ENCODE data around the gene VWA8. TPM values are rescaled to one million over a fixed set of nuclear protein-coding genes. Genes with fewer than 3 reads are reported as not detected.

The VWA8 gene
- total RNA-seq, 1 experiment from 2014 or later: 11.1 TPM

GRCh38 chr13:41568972-41569351 is 391.9 kb downstream of the VWA8 start:
- H3K36me3 ChIP-seq (replicated peaks; ENCODE audit: control insufficient read depth, insufficient read depth, low read length): no peaks in the 10 kb centered on the region
- no peaks in the 10 kb centered on the region for H3K27me3 ChIP-seq (ENCODE audit: control insufficient read depth, insufficient read depth, low read length)
- no peak for DNase-seq
- H3K4me3 ChIP-seq (ENCODE audit: insufficient read depth, low read depth, low read length): no peak overlapping the region

DNA sequence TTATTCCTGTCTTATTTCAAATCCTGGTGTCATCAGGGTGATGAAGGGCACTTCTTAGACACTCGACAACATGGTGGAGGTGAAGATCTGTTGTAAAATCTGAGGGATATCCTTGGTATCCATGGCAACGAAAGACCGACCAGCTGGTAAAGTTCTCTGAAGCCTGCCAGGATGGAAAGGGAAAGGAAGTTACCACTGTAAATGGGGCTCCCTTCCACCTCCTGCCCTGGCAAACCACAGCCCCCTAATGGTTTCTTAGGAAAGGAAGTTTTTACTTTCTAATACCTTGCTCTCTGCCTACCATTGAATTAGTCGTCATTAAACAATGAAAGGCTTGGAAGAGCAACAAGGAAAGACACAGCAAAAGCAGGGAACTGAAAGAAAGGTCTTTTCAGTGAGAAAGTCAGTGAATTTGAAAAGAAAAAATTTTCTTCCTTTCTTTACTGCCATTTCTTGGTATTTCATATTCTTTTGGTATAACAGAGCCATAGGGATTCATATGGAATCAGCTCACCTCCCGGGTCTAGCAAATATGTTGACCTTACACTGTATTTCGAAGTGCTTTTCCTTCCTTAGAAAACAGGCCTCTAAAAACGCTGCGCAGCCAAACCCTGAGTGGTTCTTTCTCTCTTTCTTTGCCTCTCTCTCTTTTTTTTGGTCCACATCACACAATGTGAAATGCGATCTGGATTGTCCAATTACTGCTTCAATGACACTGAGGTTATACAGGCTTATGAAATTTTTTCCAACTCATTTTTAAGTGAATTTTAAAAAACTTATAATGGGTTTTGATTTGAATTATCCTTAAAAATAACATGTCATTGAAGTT is 392.6 kb downstream of the VWA8 start:
- peak; percentile 70 for DNase-seq
- no peak overlapping the region for H3K4me3 ChIP-seq (ENCODE audit: insufficient read depth, low read depth, low read length)
- no peaks in the 10 kb centered on the region for H3K36me3 ChIP-seq (replicated peaks; ENCODE audit: control insufficient read depth, insufficient read depth, low read length)
- H3K27me3 ChIP-seq (ENCODE audit: control insufficient read depth, insufficient read depth, low read length): no peaks in the 10 kb centered on the region

- H3K27me3 ChIP-seq (ENCODE audit: control insufficient read depth, insufficient read depth, low read length): no peaks in the 10 kb centered on the region
- H3K36me3 ChIP-seq (replicated peaks; ENCODE audit: control insufficient read depth, insufficient read depth, low read length): no peaks in the 10 kb centered on the region
- no peak for DNase-seq
- no peak overlapping the region for H3K4me3 ChIP-seq (ENCODE audit: insufficient read depth, low read depth, low read length)
Observed at GRCh38 chr13:41567363-41567762, 393.5 kb downstream of the VWA8 start.

DNA sequence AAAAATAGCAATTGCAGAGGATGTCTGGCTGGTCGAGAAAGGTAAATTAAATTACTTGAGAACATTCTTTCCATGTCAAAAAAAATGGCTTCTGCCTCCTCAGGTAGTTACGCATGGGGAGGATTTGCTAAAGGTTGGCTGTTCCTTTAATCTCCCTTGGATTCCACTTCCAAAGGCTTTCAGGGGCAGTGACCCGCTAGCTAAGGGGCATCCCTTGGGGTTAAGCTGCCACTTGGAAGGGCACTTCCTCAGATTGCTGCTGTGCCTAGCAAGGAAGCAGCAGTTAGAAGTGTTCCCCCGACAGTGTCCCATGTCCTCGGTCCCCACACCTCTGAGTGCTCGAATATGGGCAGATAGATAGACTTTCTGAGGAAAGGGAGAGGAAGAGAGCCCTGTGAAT is 395.1 kb downstream of the VWA8 start:
- Histone ChIP-seq H3K4me3 (ENCODE audit: insufficient read depth, low read depth, low read length) (no peak overlapping the region), H3K36me3 (replicated peaks; ENCODE audit: control insufficient read depth, insufficient read depth, low read length) (no peaks in the 10 kb centered on the region), H3K27me3 (ENCODE audit: control insufficient read depth, insufficient read depth, low read length) (no peaks in the 10 kb centered on the region)
- DNase-seq: no peak

DNA sequence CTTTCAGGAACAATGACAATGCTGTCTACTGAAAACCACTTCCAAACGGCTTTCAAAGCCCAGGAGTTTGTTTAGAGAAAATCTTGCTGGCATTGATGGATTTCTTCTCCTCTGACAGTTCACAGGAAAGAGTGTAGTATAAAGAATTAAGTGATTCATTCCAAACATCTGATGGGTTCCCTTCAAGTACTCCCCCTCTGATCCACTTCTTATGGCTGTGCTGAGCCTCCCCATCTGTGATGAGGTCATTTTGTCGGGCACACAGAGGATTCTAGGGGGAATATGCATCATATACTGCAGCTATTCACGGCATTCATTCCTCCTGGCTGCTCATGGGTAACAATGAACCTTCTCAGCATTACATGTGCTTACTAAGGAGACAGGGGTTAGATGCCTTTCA is 395.7 kb downstream of the VWA8 start:
- Histone ChIP-seq H3K36me3 (replicated peaks; ENCODE audit: control insufficient read depth, insufficient read depth, low read length) (no peaks in the 10 kb centered on the region), H3K4me3 (ENCODE audit: insufficient read depth, low read depth, low read length) (no peak overlapping the region), H3K27me3 (ENCODE audit: control insufficient read depth, insufficient read depth, low read length) (no peaks in the 10 kb centered on the region)
- no peak for DNase-seq

DNA sequence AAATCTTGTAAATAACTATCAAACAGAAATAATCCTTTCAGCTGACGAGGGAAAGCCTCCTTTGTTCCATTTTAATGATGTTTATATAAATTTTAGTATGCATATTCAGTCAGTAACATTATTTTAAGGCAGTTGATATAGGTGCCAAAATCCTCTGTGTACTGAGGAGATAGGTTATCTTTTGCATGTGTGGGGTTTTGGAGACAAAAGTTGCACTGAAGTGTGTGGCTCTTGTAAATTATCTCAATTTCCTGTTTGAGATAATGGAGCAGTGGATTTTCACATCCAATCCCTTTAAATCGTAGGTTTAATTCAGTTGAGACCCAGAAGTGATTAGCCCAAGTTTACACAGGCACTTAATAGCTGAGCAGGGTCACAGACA is 396.9 kb downstream of the VWA8 start:
- Histone ChIP-seq H3K36me3 (replicated peaks; ENCODE audit: control insufficient read depth, insufficient read depth, low read length) (no peaks in the 10 kb centered on the region), H3K27me3 (ENCODE audit: control insufficient read depth, insufficient read depth, low read length) (no peaks in the 10 kb centered on the region), H3K4me3 (ENCODE audit: insufficient read depth, low read depth, low read length) (no peak overlapping the region)
- no peak for DNase-seq

DNA sequence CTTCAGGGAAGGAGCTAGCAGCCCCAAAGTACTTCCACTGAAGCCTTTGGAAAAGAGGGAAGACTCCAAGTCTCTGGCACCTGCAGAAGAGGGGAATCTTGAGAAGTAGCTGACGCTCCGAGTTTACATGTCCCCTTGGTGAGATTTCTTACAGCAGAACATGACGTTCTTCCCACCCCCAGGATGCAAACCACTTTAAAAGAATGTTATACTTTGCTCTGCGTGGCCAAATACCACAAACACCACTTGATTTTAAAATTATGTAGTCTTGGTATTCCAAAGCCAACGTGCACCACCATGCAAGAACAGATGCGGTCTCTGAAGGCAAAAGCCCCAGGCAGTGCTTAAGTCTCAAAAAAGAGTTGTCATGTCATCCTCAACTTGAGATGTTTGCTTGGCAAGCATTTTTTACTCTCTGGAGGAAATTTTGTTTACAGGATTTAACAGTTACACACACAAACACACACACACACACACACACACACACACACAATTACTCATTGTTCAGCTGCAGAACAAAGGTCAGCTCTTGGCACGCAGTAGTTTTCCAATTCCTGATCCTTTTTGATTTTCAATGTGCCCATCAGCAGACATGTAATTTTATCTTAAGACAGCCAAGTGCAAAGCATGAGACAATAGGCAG is 397.4 kb downstream of the VWA8 start:
- no peaks in the 10 kb centered on the region for H3K36me3 ChIP-seq (replicated peaks; ENCODE audit: control insufficient read depth, insufficient read depth, low read length)
- H3K4me3 ChIP-seq (ENCODE audit: insufficient read depth, low read depth, low read length): no peak overlapping the region
- H3K27me3 ChIP-seq (ENCODE audit: control insufficient read depth, insufficient read depth, low read length): no peaks in the 10 kb centered on the region
- DNase-seq: no peak

- Histone ChIP-seq H3K36me3 (replicated peaks; ENCODE audit: control insufficient read depth, insufficient read depth, low read length) (no peaks in the 10 kb centered on the region), H3K27me3 (ENCODE audit: control insufficient read depth, insufficient read depth, low read length) (no peaks in the 10 kb centered on the region), H3K4me3 (ENCODE audit: insufficient read depth, low read depth, low read length) (no peak overlapping the region)
- DNase-seq: no peak
Observed at GRCh38 chr13:41562541-41563178, 398.2 kb downstream of the VWA8 start.

GRCh38 chr13:41562083-41562482 is 398.8 kb downstream of the VWA8 start:
- Histone ChIP-seq H3K36me3 (replicated peaks; ENCODE audit: control insufficient read depth, insufficient read depth, low read length) (no peaks in the 10 kb centered on the region), H3K4me3 (ENCODE audit: insufficient read depth, low read depth, low read length) (no peak overlapping the region), H3K27me3 (ENCODE audit: control insufficient read depth, insufficient read depth, low read length) (no peaks in the 10 kb centered on the region)
- DNase-seq: no peak

DNA sequence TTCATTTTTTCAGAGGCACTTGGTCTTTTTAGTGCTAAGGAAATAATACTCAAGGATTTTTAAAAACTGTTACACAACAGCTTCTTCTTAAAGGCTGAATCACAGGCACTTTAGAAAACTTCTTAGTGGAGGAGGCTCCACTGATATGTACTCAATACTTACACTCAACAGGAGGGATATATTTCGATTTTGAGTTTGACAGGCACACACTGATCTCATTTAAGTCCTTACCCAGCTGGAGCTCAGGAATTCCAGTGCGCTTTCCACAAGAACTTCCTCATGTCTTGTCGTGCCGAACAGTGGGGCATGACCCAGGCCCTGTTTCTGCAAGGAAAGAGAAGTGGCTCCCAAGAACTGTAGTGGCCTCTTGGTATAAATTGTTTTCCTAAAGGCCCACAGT is 399.7 kb downstream of the VWA8 start:
- no peak overlapping the region for H3K4me3 ChIP-seq (ENCODE audit: insufficient read depth, low read depth, low read length)
- no peaks in the 10 kb centered on the region for H3K36me3 ChIP-seq (replicated peaks; ENCODE audit: control insufficient read depth, insufficient read depth, low read length)
- DNase-seq: no peak
- no peaks in the 10 kb centered on the region for H3K27me3 ChIP-seq (ENCODE audit: control insufficient read depth, insufficient read depth, low read length)

DNA sequence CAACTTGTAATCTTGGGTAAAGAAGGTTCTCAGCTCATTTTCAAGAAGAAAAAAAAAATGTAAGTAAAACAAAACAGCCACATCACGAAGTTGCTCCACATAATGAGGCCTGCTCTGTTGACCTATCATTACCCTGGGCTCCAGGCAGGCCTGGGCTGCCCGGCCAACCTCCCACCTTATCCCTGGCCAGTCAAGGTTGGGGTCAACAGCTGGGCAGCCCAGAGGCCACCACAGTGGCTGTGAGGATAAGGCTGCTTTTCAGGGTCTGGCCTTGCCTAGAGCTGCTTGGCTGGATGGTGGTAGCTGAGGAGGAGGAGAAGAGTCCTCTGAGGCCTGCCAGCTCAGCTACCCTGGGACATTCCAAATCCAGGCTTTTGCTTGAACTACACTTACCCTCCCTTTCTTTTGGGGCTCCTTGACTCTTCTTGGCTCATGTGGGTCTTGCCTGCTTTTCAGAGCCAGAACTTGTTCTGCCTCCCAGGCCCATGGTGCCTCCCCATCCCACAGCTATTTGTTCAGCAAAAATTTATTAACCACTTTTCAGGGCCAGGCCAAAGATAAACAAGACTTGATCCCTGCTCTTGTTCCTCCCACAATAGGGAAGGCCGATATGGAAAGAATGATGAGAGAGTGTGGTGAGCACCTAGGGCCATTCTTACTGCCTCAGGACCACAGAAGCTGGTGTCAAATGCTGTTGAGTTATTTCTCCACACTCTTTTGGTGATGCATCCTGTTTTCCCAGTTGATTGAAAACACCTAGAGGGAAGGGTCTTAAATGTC is 401.9 kb downstream of the VWA8 start:
- H3K27me3 ChIP-seq (ENCODE audit: control insufficient read depth, insufficient read depth, low read length): no peaks in the 10 kb centered on the region
- H3K36me3 ChIP-seq (replicated peaks; ENCODE audit: control insufficient read depth, insufficient read depth, low read length): no peaks in the 10 kb centered on the region
- no peak overlapping the region for H3K4me3 ChIP-seq (ENCODE audit: insufficient read depth, low read depth, low read length)
- DNase-seq: no peak

DNA sequence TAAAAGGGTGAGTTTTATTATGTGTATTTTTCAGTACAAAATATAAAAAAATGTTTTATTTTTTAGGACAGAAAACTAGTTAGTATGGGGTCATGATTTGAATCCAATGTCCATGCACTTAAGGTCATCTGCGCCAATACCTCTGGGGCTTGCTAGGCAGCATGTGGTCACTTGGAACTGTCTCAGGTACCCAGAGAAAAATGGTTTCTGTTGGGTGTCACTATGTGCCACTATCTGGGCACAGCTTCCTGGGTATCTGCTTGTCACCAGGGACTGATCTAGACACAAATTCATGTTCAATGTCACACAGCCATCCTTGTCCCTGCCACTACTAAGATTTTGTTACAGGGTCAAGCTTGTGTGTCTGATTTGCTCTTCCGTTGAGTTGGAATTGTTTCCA is 403.2 kb downstream of the VWA8 start:
- H3K36me3 ChIP-seq (replicated peaks; ENCODE audit: control insufficient read depth, insufficient read depth, low read length): no peaks in the 10 kb centered on the region
- no peaks in the 10 kb centered on the region for H3K27me3 ChIP-seq (ENCODE audit: control insufficient read depth, insufficient read depth, low read length)
- H3K4me3 ChIP-seq (ENCODE audit: insufficient read depth, low read depth, low read length): no peak overlapping the region
- DNase-seq: no peak

DNA sequence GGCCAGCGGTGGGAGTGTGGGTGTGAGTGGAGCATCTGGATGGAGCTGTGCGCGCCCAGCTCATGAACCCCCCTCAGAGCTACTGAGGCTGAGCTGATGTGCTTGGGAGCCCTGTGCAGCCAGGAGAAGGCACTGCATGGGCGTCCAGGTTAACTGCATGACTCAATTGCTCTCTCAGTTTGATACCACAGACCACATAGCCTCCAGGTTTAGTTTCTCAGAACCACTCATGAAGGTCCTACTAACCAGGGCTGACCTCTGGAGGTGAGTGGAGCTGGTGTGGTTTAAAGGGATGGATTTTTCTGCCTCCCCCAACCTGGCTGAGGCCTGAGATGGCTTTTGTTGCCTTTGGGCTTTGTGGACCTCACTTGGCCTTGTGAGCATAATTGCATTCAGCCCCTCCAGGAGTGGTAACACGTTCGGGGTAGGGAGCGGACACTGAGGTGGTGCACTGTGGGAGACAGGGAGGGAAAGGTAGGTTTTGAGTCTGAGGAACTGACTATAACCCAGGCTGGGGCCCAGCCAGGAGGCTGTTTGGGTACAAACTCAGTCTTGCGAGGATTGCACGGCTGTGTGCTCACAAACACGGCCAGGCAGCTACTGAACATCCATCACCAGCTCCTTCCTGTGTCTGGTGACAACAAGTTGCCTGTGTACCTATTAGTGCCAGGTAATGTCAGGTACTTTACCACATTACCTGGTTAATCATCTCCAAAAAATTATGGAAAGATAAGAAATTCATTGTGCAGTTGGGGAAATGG is 406.1 kb downstream of the VWA8 start:
- DNase-seq: no peak
- Histone ChIP-seq H3K36me3 (replicated peaks; ENCODE audit: control insufficient read depth, insufficient read depth, low read length) (no peaks in the 10 kb centered on the region), H3K4me3 (ENCODE audit: insufficient read depth, low read depth, low read length) (no peak overlapping the region), H3K27me3 (ENCODE audit: control insufficient read depth, insufficient read depth, low read length) (no peaks in the 10 kb centered on the region)

DNA sequence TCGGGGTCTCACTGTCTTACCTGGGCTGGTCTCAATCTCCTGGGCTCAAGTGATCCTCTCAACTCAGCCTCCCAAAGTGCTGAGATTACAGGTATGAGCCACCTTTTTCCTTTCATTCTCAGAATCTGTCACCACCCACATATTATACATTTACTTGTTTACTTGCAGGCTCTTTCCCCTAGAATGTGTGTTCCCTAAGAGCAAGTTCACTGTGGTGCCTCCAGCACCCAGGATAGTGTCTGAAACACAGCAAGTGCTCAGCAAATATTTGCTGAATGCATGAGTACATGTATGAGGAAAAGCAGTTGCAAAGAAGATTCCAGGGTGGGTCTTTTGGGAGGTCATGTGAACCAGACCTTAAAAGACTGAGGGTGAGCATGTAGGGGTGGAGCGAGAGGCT is 406.7 kb downstream of the VWA8 start:
- Histone ChIP-seq H3K27me3 (ENCODE audit: control insufficient read depth, insufficient read depth, low read length) (no peaks in the 10 kb centered on the region), H3K4me3 (ENCODE audit: insufficient read depth, low read depth, low read length) (no peak overlapping the region), H3K36me3 (replicated peaks; ENCODE audit: control insufficient read depth, insufficient read depth, low read length) (no peaks in the 10 kb centered on the region)
- no peak for DNase-seq

All from H7 (cell line).